Measurements from ENCODE around the gene CSNK2A2. TPM values are rescaled to one million over a fixed set of nuclear protein-coding genes. Genes with fewer than 3 reads are reported as not detected.

CSNK2A2 gene
- total and polyA plus RNA-seq, 2 of the 8 experiments (the other 6 are each of a cell fraction or from before 2014, with no cell fraction given): 37.9 to 128 TPM

- Histone ChIP-seq H3K4me1 (replicated peaks in 1 of 4; ENCODE audit: control insufficient read depth in 3 of 4, insufficient read depth in 4 of 4, low read length in 3 of 4) (no peaks in the 10 kb centered on the region; a peak in 1 of 7 replicates), H3K4ac (replicated peaks; ENCODE audit: insufficient read length, low read depth, low read length) (no peak overlapping the region), H2BK120ac (replicated peaks; ENCODE audit: low read depth, low read length) (no peak overlapping the region), H2AFZ (ENCODE audit: low read length) (no peak overlapping the region), H3K36me3 (ENCODE audit: control insufficient read depth in 2 of 4, insufficient read depth in 4 of 4, low read length in 3 of 4) (peaks cover 25 to 50% (median 44%) of the 10 kb centered on the region in 4 experiments), H3K56ac (replicated peaks; ENCODE audit: insufficient read length, low read depth, low read length) (no peak overlapping the region), H3K9me3 (ENCODE audit: insufficient read depth in 2 of 2, low read depth in 1 of 2, low read length in 1 of 2) (no peaks in the 10 kb centered on the region), H3K27ac (ENCODE audit: low read depth, low read length) (no peak overlapping the region), H3K4me2 (ENCODE audit: insufficient read depth in 1 of 2, low read depth in 2 of 2, low read length in 2 of 2) (no peak overlapping the region), H3K9ac (replicated peaks in 1 of 4; ENCODE audit: extremely low read depth in 1 of 4, low read depth in 3 of 4, low read length in 3 of 4) (no peak overlapping the region), H2BK12ac (ENCODE audit: low read depth, low read length) (no peak overlapping the region), H4K5ac (ENCODE audit: insufficient read length, low read depth, low read length) (no peak overlapping the region), H2BK5ac (ENCODE audit: low read depth, low read length) (no peak overlapping the region), H2BK20ac (ENCODE audit: low read length) (no peak overlapping the region), H2AK5ac (ENCODE audit: low read depth, low read length) (no peak overlapping the region), H4K20me1 (replicated peaks in 1 of 2; ENCODE audit: control insufficient read depth in 1 of 2, insufficient read depth in 2 of 2, low read length in 2 of 2) (peaks cover 2% of the 10 kb centered on the region in 2 experiments), H3K27me3 (replicated peaks in 1 of 4; ENCODE audit: control insufficient read depth in 3 of 4, extremely low read depth in 1 of 4, insufficient read depth in 3 of 4, low read length in 3 of 4) (no peaks in the 10 kb centered on the region), H4K8ac (ENCODE audit: extremely low read depth, insufficient read depth, low read length) (no peak overlapping the region), H3K14ac (ENCODE audit: insufficient read length) (no peak overlapping the region), H3K4me3 (ENCODE audit: extremely low read depth in 1 of 4, insufficient read depth in 2 of 4, low read depth in 3 of 4, low read length in 4 of 4) (no peak overlapping the region), H4K91ac (replicated peaks; ENCODE audit: insufficient read length, low read length) (no peak overlapping the region), H2BK15ac (ENCODE audit: low read length) (no peak overlapping the region), H3K23me2 (ENCODE audit: low read depth, low read length) (no peaks in the 10 kb centered on the region), H3K79me1 (ENCODE audit: low read depth, low read length) (no peaks in the 10 kb centered on the region), H3K23ac (ENCODE audit: insufficient read length) (no peak overlapping the region), H3K79me2 (ENCODE audit: control insufficient read depth in 1 of 2, insufficient read depth in 2 of 2, low read length in 2 of 2) (no peaks in the 10 kb centered on the region), H3K18ac (ENCODE audit: extremely low read depth, low read length) (no peak overlapping the region)
- no peak for FAIRE-seq
- no peak for DNase-seq (ENCODE audit: low read depth in 1 of 2, low spot score in 2 of 2)
- CTCF ChIA-PET (ENCODE audit: partially characterized antibody): interaction anchor here (0.6 to 1.0 kb wide), 2 partner anchors 39 to 98 kb away, joined by 3 to 4 read pairs; no protein-coding TSS in a partner anchor
- POLR2A ChIA-PET (ENCODE audit: partially characterized antibody): interaction anchor here (1.1 kb wide), 1 partner anchor 36 kb away, joined by 3 read pairs; no protein-coding TSS in a partner anchor
- TF ChIP-seq SIRT6 (IDR thresholded peaks at IDR 0.05; ENCODE audit: low read length) (no peak), CHD1 (IDR thresholded peaks at IDR 0.05; ENCODE audit: low read depth, low read length) (no peak), BCL11A (IDR thresholded peaks at IDR 0.05; ENCODE audit: low read depth in 2 of 2, low read length in 2 of 2) (no peak), RFX5 (IDR thresholded peaks at IDR 0.05; ENCODE audit: borderline replicate concordance, low read depth, low read length) (no peak), BACH1 (IDR thresholded peaks at IDR 0.05; ENCODE audit: low read length) (0 out of 2 replicates have a peak, but pooled peaks have one; percentile 11)
- WGBS, 2 experiments (ENCODE audit: extremely low coverage in 1 of 2, insufficient coverage in 1 of 2, insufficient read length in 1 of 2, insufficient replicate concordance in 2 of 2, low coverage in 1 of 2, low lambda C conversion rate in 2 of 2, missing lambda C conversion rate in 1 of 2): 77% methylated on average over 3 of the region's 3 CpGs; no CpG with 5 or more reads in 1 of the 2 experiments
Measured at GRCh38 chr16:58160855-58161254, 37.1 kb downstream of the CSNK2A2 start.

Data from H1 (cell line).